Measurements from ENCODE around the gene SLX1B.
"Not testable (repeated sequence)": the region's sequence is repeated elsewhere in the genome, so short reads cannot be mapped to it uniquely, and the experiment has no call there.

SLX1B gene

DNA sequence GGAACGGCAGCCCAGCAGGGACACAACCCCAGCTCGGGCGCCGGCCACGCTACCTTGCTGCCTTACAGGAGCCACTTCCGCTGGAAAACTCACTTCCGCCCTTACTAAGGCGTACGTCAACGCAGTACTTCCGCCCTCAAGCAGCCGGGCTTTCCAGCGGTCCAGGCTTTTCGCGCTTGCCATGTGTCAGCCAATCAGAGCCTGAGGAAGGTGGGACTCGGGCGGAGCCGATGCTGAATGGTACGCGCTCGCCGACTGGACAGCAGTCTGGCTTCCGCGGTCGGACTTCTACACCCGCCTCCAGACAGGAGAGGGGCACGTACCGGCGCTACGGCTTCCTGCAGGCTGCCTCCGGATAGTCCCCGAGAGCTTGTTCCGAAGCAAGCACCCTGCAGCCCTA, at the start of gene SLX1B, which contains the start of gene BOLA2:
TSS of gene SLX1B (plus strand) at position 265 of the 400 bp plus-strand sequence.
TSS of gene BOLA2 (minus strand) at position 83 of the 400 bp plus-strand sequence. CDS start 98 bp downstream, outside the sequence.
- DNase-seq, result not testable (repeated sequence)

DNA sequence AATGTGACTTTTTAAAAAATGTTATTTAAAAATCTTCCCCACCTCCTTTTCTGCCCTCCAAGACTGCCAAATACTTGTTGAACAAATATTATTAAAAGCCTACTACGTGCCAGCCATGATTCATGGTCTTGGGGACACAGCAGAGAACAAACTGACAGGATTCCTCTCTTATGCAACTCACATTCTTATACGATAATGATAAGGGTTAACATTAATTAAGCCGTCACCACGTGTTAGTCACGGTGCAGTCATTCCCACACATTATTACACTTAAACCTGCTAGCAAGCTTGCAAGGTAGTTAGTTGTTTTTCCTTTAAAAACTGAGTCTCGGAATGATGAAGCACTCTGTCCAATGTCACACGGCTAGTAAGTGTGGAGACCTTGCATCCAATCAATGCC, 49.1 kb upstream of the SLX1B start:
- not testable (repeated sequence) for DNase-seq

DNA sequence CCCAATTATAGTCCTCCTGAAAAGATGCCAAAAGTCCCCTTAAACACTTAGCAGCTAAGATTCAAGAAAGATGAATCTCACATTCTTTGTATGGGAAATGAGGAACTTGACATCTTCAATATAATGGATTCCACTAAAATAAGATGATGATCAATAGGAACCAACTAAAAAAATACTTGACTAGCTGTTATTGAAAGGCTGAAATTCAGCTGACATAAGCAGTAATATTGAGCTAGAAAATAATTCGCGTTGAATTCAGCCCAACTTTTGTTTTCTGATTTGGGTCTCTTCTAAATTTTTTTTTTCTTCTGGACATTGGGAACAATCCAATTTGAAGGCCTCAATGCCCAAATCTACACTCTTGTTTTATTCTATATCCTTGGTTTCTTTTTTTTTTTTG, 30.7 kb upstream of the SLX1B start:
- DNase-seq, result not testable (repeated sequence)

DNA sequence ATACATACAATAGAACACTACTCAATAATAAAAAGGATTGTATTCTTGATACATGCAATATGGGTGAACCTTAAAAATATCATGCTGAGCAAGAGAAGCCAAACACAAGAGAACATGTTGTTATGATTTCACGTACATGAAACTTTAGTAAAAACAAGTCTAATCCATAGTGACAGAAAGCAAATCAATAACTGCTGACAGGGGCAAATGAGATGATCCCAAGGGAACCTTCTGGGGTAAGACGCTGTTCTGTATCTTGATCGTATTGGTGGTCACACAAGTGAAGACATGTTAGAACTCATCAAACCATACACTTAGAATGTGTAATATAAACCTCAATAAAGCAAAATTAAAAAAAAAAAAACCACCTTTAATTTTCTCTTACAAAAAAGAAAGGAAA, 28.9 kb upstream of the SLX1B start:
- not testable (repeated sequence) for DNase-seq

DNA sequence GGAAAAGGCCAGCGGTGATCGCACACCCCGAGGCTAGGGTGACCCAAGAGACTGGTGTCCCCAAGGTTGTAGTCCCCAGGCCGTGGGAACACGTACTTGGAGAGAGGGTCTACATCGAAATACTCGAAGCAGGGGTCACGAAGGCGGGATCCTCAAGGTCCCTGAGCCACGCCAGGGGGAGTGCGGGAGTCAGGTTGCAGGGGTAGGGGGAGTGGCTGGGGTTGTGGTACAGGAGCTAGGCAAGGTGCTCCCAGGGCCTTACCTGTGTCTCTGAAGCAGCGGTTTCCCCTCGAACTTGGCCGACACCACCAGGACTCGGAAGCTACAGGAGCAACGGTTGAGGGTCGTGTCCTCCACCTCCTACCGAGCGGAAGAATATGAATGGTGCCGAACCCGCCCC, 579 bp upstream of the SLX1B start:
- not testable (repeated sequence) for DNase-seq

DNA sequence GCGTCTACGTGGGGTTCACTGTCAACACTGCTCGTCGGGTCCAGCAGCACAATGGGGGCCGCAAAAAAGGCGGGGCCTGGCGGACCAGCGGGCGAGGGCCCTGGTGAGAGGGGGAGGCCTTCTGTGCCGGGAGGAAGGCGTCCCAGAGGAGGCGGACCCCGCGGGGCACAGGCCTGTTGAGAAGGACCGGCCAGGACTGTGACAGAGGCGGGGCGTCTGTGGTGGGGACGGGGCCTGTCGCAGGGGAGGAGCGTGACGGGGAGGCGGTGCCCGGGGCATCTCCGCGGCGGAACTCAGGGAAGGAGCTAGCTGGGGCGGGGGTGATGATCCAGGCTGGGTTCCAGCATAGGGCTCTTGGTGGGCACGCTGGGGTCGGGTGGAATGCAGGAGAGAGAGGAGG, 495 bp downstream of the SLX1B start:
- not testable (repeated sequence) for DNase-seq

DNA sequence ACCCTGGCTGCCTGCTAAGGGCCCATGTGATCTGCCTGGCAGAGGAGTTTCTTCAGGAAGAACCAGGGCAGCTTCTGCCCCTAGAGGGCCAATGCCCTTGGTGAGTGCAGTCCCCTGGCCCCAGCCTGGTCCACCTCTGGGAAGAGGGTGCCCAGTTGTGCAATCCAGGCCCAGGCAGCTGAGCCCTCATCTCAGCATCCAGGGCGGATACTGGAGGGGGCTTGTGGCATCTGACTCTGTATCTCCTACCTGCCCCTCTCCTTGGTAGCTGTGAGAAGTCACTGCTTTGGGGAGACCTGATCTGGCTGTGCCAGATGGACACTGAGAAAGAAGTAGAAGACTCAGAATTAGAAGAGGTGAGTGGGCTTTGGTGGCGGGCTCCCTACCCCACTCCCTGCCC, 3.3 kb downstream of the SLX1B start:
- DNase-seq, result not testable (repeated sequence)

DNA sequence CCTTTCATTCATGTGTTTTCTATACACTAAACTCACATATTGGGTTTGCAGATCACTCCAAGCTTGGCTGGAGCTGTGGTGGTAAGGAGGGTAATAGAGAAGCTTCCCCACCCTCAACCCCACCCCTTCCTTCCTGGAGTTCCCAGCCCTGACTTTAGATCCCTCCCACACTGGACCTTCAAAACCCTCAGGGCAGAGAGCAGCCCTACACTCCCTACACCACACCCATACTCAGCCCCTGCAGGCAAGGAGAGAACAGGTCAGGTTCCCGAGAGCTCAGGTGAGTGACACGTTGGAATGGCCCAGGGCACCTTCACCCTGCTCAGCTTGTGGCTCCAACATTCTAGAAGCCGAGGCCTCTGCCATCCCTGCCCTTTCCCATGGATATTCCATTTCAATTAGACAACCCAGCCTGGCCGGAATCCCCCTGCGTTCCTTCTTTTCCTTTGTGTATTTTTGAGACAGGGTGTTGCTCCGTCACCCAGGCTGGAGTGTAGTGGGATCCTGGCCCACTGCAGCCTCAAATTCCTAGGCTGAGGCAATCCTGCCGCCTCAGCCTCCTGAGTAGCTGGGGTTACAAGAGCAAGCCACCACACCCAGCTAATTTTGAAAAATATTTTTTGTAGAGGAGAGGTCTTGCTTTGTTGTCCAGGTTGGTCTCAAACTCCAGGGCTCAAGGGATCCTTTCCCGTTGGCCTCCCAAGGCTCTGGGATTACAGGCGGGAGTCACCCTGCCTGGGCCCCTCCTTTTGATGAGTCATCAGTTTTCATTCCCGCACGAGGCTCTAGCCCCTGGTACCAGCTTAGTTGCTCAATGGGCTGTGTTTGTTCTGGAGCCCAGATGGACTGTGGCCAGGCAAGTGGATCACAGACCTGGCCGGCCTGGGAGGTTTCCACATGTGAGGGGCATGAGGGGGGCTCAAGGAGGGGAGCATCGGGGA, 5.6 kb downstream of the SLX1B start, which contains the start of gene SULT1A4:
TSS of gene SULT1A4 (plus strand) at position 208 of the 941 bp plus-strand sequence. CDS start 1,473 bp downstream, outside the sequence.
- DNase-seq, result not testable (repeated sequence)

DNA sequence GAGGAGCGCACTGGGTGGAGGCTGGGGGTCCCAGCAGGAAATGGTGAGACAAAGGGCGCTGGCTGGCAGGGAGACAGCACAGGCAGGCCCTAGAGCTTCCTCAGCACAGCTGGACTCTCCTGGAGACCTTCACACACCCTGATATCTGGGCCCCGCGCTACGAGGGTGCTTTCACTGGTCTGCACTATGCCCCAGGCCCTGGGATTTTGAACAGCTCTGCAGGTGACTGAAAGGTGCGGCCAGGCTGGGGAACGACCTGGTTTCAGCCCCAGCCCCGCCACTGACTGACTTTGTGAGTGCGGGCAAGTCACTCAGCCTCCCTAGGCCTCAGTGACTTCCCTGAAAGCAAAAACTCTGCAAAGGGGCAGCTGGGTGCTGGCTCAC, 6.3 kb downstream of the SLX1B start:
- DNase-seq, result not testable (repeated sequence)

DNA sequence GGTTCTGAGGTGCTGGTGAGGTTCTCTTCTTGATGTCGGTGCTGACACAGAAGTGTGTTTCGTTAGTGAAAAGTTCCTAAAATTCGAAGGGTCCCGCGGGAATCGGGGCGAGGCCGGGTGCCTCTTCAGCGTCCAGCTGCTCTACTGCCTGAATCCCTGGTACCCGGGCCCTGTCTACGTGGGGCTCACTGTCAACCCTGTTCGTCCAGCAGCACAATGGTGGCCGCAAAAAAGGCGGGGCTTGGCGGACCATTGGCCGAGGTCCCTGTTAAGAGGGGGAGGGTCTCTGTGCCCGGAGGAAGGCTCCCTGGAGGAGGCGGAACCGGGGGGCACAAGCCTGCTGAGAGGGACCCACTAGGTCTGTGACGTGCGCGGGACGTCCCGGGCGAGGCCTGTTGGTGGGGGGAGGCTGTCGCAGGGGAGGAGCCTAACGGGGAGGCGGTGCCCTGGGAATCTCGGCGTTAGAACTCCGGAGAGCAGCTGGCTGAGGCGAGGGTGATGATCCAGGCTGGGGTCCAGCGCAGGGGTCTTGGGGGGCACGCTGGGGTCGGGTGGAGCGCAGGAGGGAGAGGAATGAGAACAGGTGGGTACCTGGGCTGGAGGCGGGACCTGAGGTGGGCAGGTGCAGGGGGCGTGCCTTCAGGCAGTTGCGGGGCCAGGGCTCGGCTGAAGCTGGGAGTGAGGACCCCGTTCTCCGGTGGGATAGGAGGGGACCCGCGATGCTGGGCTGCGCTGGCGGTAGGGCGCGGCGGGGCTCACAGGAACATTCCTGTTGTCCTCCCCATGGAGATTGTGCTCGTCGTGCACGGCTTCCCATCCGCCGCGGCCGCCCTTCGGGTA, 11.9 kb downstream of the SLX1B start:
- DNase-seq, result not testable (repeated sequence)

DNA sequence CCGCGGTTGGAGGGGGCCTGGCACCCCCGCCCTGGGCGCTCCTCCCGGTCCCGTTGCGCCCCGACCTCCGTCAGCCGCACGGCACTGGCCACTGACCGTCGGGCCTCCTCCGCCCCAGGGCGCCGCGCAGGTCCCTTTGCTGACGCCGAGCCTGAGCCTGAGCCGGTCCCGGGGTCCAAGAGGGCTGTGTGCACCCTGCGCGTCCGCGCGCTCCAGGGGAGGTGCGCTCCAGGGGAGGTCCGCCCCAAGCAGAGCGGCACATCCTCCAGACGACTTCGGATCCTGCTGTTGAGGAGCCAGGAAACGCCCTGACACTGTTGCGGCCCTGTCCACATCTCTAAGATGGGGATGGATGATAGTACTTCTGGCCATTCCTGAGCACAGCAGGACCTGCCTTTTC, 12.6 kb downstream of the SLX1B start:
- DNase-seq, result not testable (repeated sequence)

DNA sequence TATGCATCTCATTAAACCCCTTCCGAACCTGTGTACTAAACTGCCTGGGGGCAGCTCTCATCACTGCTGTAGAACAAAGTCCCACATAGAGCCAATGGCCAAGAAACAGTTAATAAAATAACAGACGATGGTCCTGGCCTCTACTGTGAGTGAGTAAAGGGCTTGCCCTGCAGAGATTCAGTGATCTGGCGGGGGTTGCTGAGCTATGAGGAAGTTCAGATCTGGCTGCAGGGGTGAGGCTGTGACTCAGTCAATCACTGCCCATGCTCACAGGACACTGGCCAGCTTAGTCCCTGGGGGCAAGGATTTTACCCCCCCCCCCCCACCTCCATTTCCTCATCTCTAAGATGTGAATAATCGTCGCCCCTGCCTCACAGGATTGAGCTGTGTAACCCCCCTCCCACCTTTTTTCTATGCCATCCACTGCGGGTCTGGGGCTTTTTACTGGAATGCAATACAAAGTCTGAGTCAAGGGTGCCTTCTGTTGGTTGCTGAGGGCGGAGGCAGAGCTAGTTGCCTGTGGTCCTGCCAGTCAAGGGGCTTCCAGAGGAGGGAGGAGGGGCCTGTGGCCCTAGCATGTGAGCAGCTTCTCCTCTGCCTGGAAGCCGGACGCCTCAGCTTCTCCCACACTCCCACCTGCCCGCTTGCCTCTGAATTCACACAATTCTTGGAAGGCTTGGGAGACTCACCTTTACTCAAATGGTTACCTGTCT, 13.5 kb downstream of the SLX1B start:
- DNase-seq, result not testable (repeated sequence)

DNA sequence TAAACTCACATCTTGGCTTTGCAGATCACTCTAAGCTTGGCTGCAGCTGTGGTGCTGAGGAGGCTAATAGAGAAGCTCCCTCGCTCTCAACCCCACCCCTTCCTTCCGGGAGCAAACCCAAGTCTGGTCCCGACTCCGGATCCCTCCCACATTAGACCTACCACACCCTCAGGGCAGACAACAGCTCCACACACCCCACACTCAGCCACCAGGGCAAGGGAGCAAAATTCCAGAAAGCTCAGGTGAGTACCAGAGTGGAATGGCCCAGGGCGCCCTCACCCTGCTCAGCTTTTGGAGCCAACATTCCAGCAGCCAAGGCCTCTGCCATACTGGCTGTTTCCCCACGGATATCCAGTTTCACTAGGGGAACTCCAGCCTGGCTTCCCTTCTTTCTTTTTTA, 15.3 kb downstream of the SLX1B start:
- DNase-seq, result not testable (repeated sequence)

DNA sequence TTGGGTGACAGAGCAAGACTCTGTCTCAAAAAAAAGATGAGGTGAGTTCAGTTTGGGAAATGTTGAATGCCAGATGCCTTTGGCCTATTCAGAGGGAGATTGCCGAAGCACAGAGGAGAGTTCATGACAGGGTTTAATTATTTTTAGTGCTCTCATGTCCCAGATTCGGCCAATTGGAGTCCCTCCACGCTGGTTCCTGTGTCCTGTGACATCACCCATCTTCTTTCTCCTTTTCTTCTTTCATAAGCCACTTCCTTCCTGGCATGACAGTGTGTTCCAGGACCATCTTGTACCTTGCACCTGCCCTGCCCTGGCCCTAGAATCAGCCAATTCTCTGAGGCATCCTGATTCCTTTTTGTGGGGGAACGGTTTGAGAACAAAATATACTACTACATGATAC, 17.7 kb downstream of the SLX1B start:
- DNase-seq, result not testable (repeated sequence)

DNA sequence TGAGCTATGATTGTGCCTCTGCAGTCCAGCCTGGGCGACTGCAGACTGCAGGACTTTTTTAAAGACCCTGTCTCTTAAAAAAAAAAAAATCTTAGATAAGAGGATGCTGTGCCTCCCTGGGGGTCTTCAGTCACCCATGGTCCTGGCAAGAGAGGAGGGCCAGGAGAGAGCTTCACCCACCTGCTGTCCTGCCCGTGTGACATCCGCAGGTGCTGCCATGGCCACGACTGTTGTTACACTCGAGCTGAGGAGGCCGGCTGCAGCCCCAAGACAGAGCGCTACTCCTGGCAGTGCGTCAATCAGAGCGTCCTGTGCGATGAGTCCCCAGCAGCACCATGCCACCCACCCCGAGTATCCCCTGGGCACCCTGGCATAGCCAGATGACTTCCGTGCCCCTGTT, 27.9 kb downstream of the SLX1B start:
- not testable (repeated sequence) for DNase-seq

DNA sequence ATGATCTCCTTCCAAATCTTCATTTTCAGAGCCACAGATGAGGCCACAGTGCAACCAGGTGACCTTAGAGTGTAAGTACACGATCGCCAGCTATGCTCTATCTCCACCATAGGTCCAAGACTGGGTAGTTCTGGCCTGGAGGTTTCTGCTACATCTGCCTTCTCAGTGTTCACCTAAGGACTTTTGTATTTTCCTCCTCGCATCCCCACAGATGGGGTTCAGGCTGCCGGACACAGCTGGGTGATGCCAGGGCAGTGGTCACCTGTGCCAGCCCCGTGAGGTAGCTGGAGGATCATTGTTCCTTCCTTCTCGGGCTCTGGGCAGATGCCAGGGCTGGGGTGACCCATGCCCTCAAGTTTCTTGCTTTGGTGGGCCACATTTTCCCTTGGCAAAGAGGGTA, 52.0 kb downstream of the SLX1B start, which contains the start of gene NPIPB12:
TSS of gene NPIPB12 (minus strand) at position 101 of the 400 bp plus-strand sequence.
- DNase-seq, result not testable (repeated sequence)
